ENCODE measurements around the gene C22orf39. TPM values are rescaled to one million over a fixed set of nuclear protein-coding genes. Genes with fewer than 3 reads are reported as not detected.
A peak's percentile ranks its signal among the peaks of the same experiment; 100 is the strongest.

Gene C22orf39
- total and polyA plus RNA-seq, 2 donors (not counting 1 experiment from before 2014, with no cell fraction given), result 37.7 to 47.2 TPM

- H3K4me1 ChIP-seq (ENCODE audit: control insufficient read depth in 2 of 2, insufficient read depth in 2 of 2, low read length in 2 of 2), result no peaks in the 10 kb centered on the region
- no peaks in the 10 kb centered on the region for H3K9me3 ChIP-seq (ENCODE audit: control extremely low read depth in 1 of 3, control insufficient read depth in 2 of 3, insufficient read depth in 1 of 3, low read length in 2 of 3)
- no peak overlapping the region for H3K9ac ChIP-seq (ENCODE audit: low read length)
- Mint-ChIP-seq H3K27ac (no peak overlapping the region), H3K4me1 (no peaks in the 10 kb centered on the region), H3K4me3 (no peak overlapping the region), H3K27me3 (no peaks in the 10 kb centered on the region), H3K9me3 (ENCODE audit: insufficient read depth) (no peaks in the 10 kb centered on the region)
- no peaks in the 10 kb centered on the region for H3K36me3 ChIP-seq (replicated peaks in 1 of 2; ENCODE audit: control extremely low read depth in 1 of 2, control insufficient read depth in 1 of 2, extremely low read depth in 1 of 2, insufficient read depth in 2 of 2, low read length in 1 of 2)
- DNase-seq (no peak), ATAC-seq (ENCODE audit: low read depth) (no peak)
- TF ChIP-seq EZH2 (IDR thresholded peaks at IDR 0.05; ENCODE audit: borderline replicate concordance, insufficient read depth, low read depth, low read length, poor library complexity, severe bottlenecking) (no peak), CTCF (IDR thresholded peaks at IDR 0.05) (no peak)
- no peak overlapping the region for H3K27ac ChIP-seq (ENCODE audit: low read length in 2 of 2)
- intact Hi-C loops (cut with micrococcal nuclease), result loop anchor here (1.0 kb wide), 1 partner anchor 134 kb away; no protein-coding TSS in a partner anchor
- no peaks in the 10 kb centered on the region for H3K27me3 ChIP-seq (replicated peaks in 1 of 4; ENCODE audit: control extremely low read depth in 1 of 4, control insufficient read depth in 3 of 4, insufficient read depth in 4 of 4, low read length in 3 of 4)
- H2AFZ ChIP-seq (ENCODE audit: insufficient read depth, low read depth, low read length, poor library complexity, severe bottlenecking), result no peak overlapping the region
- ChIA-PET POLR2A (no interaction called here), CTCF (interaction anchor here (2.1 kb wide), 1 partner anchor 134 kb away, joined by 14 read pairs; no protein-coding TSS in a partner anchor)
- H3K79me2 ChIP-seq (ENCODE audit: control insufficient read depth, insufficient read depth, low read length), result no peaks in the 10 kb centered on the region
- 100% methylated on average over 1 of the region's 3 CpGs for WGBS (ENCODE audit: insufficient coverage)
- no peaks in the 10 kb centered on the region for H4K20me1 ChIP-seq (ENCODE audit: control insufficient read depth, insufficient read depth, low read length, poor library complexity, severe bottlenecking)
- no peak overlapping the region for H3K4me3 ChIP-seq (ENCODE audit: control extremely low read depth in 1 of 5, extremely low read depth in 1 of 5, insufficient read depth in 1 of 5, low read depth in 2 of 5, low read length in 4 of 5)
- H3K4me2 ChIP-seq (replicated peaks; ENCODE audit: low read depth, low read length, poor library complexity, severe bottlenecking), result no peak overlapping the region
These were observed 48.8 kb upstream of the C22orf39 start for GRCh38 chr22:19496324-19496630.

DNA sequence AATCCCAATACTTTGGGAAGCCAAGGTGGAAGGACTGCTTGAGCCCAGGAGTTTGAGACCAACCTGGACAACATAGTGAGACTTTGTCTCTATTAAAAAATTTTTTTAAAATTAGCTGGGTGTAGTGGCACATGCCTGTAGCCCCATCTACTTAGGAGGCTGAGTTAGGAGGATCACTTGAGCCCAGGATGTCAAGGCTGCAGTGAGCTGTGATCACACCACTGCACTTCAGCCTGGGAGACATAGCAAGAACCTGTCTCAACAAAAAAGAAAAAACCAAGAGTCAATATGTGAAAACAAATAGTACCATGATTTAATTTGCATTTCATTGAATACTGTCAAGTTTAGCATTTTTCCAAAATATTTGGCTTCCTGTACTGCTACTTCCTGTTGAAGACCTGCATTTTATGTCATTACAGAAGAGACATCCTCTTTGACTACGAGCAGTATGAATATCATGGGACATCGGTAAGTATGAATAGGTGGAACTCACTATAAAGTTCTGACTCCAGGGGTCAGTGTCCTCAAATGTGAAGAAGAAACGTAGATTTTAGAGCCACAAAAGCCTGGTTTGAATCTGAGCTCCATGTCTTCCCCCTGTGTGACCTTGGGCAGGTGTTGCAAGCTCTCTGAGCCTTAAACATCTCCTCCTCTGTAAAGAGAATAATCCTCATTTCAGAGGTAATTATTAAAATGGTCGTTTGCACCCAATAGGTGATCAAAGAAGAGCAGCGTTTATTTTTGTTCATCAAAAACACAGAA lies 48.2 kb upstream of the C22orf39 start:
- H3K9me3 ChIP-seq (ENCODE audit: control extremely low read depth in 1 of 3, control insufficient read depth in 2 of 3, insufficient read depth in 1 of 3, low read length in 2 of 3), result no peaks in the 10 kb centered on the region
- DNase-seq (no peak), ATAC-seq (ENCODE audit: low read depth) (no peak)
- no peaks in the 10 kb centered on the region for H4K20me1 ChIP-seq (ENCODE audit: control insufficient read depth, insufficient read depth, low read length, poor library complexity, severe bottlenecking)
- no peaks in the 10 kb centered on the region for H3K9me3 Mint-ChIP-seq (ENCODE audit: insufficient read depth)
- H3K4me3 ChIP-seq (ENCODE audit: control extremely low read depth in 1 of 5, extremely low read depth in 1 of 5, insufficient read depth in 1 of 5, low read depth in 2 of 5, low read length in 4 of 5), result no peak overlapping the region
- H3K4me1 ChIP-seq (ENCODE audit: control insufficient read depth in 2 of 2, insufficient read depth in 2 of 2, low read length in 2 of 2), result no peaks in the 10 kb centered on the region
- ChIA-PET CTCF (interaction anchor here (2.1 kb wide), 1 partner anchor 134 kb away, joined by 14 read pairs; no protein-coding TSS in a partner anchor), POLR2A (no interaction called here)
- no peak overlapping the region for H3K9ac ChIP-seq (ENCODE audit: low read length)
- H2AFZ ChIP-seq (ENCODE audit: insufficient read depth, low read depth, low read length, poor library complexity, severe bottlenecking), result no peak overlapping the region
- no peak overlapping the region for H3K27ac Mint-ChIP-seq
- no peaks in the 10 kb centered on the region for H3K27me3 ChIP-seq (replicated peaks in 1 of 4; ENCODE audit: control extremely low read depth in 1 of 4, control insufficient read depth in 3 of 4, insufficient read depth in 4 of 4, low read length in 3 of 4)
- H3K4me2 ChIP-seq (replicated peaks; ENCODE audit: low read depth, low read length, poor library complexity, severe bottlenecking), result no peak overlapping the region
- H3K36me3 ChIP-seq (replicated peaks in 1 of 2; ENCODE audit: control extremely low read depth in 1 of 2, control insufficient read depth in 1 of 2, extremely low read depth in 1 of 2, insufficient read depth in 2 of 2, low read length in 1 of 2), result no peaks in the 10 kb centered on the region
- H3K27ac ChIP-seq (ENCODE audit: low read length in 2 of 2), result no peak overlapping the region
- TF ChIP-seq CTCF (IDR thresholded peaks at IDR 0.05) (peak; percentile 10), EZH2 (IDR thresholded peaks at IDR 0.05; ENCODE audit: borderline replicate concordance, insufficient read depth, low read depth, low read length, poor library complexity, severe bottlenecking) (no peak)
- H3K79me2 ChIP-seq (ENCODE audit: control insufficient read depth, insufficient read depth, low read length), result no peaks in the 10 kb centered on the region
- no peaks in the 10 kb centered on the region for H3K27me3 Mint-ChIP-seq
- 88% methylated on average over 1 of the region's 5 CpGs for WGBS (ENCODE audit: insufficient coverage)
- no peaks in the 10 kb centered on the region for H3K4me1 Mint-ChIP-seq
- intact Hi-C loops (cut with micrococcal nuclease), result loop anchor here (1.0 kb wide), 1 partner anchor 135 kb away; no protein-coding TSS in a partner anchor
- H3K4me3 Mint-ChIP-seq, result no peak overlapping the region

All from B cell (primary cell).